Activated CD4-positive, alpha-beta T cell treated with anti-CD3 and anti-CD28 coated beads, Interleukin-2, Interleukin-4, amounts not matched to agents 100 ng/mL and 50 ng/mL, durations not matched to agents 16 hours and 8 hours (primary cell): Measurements from ENCODE around the gene HSFY1.
"Not testable (repeated sequence)": the region's sequence is repeated elsewhere in the genome, so short reads cannot be mapped to it uniquely, and the experiment has no call there.

ENCODE experiments used
- DNase-seq: peaks from one replicate; pipeline ENCODE4 v3.0.0-alpha.2; 2020; ENCODE audit warnings: low spot score

The HSFY1 gene, protein sequence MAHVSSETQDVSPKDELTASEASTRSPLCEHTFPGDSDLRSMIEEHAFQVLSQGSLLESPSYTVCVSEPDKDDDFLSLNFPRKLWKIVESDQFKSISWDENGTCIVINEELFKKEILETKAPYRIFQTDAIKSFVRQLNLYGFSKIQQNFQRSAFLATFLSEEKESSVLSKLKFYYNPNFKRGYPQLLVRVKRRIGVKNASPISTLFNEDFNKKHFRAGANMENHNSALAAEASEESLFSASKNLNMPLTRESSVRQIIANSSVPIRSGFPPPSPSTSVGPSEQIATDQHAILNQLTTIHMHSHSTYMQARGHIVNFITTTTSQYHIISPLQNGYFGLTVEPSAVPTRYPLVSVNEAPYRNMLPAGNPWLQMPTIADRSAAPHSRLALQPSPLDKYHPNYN

DNA sequence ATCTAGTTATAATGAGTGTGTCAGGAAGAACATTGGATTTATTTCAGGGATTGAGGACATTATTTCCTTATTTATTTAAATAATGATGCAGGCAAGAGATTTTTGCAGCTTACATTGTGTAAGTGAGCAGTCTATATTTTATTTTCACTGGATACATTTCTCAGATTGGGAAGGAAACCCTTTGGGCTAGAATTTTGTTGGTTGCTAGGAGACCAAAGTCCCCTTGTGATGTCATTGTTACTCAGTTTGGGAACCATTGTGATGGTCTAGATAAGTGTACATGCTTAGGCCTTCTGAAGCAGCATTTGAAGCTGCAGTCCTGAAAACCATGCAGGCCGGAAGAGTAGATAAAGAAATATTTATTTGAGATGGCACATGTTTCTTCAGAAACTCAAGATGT, at the start of gene HSFY1:
TSS of gene HSFY1 (plus strand) at position 301 of the 400 bp plus-strand sequence. CDS start at position 369, 68 bp downstream.
- DNase-seq, result not testable (repeated sequence)

- DNase-seq, result not testable (repeated sequence)
Observed at GRCh38 chrY:18504266-18504665, 42.3 kb upstream of the HSFY1 start.

DNA sequence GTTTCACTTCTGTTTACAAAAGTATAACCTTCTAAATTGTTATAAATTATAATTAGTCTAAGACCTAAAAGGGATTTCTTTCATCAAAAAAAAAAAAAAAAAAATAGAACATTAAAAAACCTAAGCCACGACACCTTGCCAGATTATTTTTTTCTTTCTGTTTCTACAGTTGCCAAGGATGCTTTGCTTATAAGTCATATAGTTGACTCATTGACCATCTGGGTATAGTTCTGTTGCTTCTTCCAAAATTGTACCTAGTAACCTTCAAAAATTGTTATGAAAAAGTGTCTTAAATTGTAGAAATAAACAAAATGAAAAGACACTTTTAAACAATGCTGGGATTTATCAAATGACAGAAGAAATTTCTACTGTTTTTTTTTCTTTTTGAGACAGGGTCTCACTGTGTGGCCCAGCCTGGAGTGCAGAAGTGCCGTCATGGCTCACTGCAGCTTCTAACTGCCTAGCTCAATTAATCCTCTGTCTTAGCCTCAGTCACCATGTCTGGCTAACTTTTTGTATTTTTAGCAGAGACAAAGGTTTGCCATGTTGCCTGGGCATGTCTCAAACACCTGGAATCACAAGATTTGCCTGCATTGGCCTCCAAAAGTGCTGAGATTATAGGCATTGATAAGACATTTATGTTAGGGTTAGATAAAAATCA, 15.4 kb upstream of the HSFY1 start:
- not testable (repeated sequence) for DNase-seq

- DNase-seq, result not testable (repeated sequence)
Observed at GRCh38 chrY:18538952-18539351, 7.6 kb upstream of the HSFY1 start.

DNA sequence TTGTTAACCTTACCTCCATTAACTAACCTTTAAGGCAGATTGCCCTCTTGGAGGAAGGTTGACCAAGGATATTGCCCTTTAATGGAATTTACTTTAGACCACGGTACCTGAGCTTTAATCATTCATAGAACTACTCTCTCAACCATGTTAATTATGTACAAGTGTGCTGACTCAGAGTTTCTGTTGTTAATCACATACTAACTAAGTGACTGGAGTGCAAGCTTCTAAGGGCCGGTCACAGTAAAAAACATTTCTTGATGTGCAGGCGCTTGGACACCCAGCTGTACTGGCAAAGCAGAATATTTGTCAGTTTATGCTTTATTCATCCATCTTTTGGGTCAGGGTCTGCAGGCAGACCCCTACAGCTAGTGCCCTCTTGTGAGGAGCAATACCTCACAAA, 6.6 kb downstream of the HSFY1 start:
- not testable (repeated sequence) for DNase-seq

GRCh38 chrY:18565915-18566314, 19.4 kb downstream of the HSFY1 start:
- DNase-seq, result not testable (repeated sequence)
